Measurements from ENCODE around the gene TRIB2.

The TRIB2 gene

DNA sequence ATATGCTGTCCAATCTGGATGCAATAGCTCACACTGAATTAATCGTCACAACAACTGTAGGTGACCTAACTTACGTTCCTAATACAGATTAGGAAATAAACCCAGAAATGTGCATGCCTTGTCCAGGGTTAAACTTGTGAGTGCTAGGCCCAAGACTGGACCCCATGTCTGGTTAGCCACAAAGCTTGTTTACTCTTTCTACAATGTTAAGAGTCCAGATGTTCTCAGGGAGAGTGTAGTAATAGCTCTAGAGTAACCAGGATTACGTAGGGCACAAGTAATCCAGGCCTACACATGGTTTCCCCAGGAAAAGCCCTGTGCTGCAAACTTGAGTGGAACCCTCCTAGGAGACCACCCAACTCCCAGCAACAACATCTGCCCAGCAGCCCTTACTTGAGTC, 26.2 kb downstream of the TRIB2 start:
- DNase-seq (ENCODE audit: low spot score) = no peak

DNA sequence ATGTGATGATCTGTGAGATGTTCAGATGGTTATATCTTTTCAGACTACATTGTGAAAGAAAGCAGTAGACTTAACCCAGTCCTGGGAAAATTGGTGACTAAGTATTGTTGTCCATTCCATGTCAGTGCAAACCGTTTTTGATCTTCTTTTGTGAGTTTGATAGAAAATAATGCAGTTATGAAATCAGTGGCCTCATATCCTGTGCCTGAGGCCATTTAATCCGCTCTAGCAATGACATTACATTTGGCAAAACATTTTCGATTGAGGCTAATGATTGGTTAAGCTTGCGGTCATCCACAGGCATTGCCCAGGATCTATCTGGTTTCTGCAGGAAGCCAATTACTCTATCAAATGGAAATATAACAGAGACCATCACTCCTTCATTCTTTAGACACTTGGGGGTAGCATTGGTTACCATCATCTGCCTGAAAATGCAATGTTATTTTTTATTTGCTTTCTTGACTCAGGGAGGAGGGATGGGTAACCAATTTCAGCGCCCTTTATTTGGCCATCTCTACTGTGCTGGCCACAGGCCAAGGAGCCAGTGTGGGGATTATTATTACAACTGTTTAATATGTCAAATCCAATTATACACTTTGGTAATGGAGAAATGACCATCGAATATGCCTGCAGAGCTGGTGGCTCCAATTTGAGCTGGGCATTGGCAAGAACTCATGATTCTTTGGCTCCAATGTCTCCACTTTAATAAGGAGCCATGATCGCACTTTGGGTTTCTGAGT, 33.6 kb downstream of the TRIB2 start:
- DNase-seq (ENCODE audit: low spot score) = no peak

DNA sequence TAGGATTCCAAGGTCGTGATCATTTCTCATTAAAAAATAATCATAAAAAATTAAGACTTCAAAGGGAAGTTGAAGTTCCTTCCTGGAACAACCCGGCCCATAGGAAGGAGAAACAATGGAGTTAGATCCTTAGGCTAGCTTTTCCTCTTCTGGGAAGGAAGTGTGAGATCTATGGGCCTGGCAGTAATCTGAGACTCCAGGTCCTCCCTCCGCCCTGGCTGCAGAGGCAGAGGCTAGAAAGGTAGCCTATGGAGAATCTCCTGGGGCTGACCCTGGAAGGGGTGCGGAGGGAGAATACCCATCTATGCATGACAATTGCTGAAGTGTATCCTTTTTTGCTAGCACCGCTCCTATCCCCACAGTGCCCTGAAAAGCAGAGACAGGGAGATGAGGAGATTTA, 37.9 kb downstream of the TRIB2 start:
- DNase-seq (ENCODE audit: low spot score) = no peak

DNA sequence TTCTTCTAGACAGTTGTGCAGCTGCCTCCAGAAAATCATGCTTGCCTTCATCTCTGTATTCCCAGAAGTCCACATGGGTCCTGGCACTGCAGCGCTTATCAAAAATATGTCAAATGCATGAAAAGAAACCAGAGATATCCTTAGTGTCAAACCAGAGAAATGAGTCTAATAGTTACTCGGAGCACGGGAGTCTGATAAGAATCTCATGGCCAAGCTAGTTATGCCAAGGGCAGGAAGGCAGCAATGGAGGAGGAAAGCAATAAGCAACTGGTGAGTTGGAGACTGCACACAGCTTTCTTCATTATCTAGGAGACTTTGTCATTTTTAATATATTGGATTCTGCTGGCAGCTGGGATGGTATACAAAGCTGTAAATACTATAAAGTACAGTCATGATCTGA, 38.6 kb downstream of the TRIB2 start:
- no peak for DNase-seq (ENCODE audit: low spot score)

DNA sequence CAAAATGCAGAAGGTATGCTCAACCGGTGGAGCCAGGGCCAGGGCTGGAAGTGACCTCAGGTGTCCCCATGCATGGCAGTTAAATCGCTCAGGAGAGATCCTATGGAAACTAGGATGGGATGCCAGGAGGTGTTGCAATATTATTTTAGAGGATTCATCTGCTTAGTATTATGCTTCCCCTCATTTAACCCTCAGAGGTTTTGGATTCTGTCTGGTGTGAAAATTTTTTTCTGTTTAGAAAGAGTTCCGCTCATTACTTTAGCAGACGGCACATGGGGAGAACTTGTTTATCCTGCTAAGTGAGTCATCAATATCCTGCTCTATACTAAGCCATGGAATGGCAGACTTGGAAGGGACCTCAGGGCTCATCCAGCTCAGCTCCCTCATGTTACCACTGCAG, 42.5 kb downstream of the TRIB2 start:
- DNase-seq (ENCODE audit: low spot score) = no peak

DNA sequence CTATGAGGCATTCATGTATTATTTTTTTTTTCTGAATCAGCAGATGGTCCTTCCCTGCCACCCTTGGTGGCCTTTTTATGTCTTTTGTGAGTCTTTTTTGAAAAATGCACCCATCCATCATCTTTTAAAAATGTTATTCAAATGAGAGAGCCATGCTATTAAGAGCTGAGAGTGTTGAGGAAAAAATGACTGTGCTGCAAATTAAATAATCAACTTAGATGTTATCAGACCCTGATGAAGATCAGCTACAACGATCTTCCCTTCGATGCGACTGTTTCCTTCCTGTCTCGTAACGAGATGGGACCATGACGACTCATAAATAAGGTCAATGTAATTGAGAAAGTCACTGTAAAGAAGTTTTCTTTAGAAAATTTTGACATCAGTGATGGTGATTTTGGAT, 44.4 kb downstream of the TRIB2 start:
- DNase-seq (ENCODE audit: low spot score) = no peak

DNA sequence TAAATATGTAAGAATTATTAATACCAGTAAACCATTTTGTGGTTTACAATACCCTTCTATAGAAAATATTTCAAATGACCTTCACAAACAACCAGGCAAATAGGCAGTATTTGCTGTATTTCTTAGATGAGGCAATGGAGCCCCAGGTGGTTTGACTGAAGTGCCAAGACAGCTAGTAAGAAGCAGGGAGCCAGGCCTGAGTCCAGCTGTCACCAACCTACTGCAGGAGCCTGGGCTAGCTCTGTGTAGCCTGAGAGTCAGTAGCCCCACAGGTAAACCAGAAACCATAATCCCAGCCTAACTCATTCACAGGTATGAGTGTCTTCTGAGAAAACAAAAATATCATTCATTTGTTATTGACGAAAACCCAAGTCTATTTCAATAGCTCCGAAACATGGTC, 45.6 kb downstream of the TRIB2 start:
- no peak for DNase-seq (ENCODE audit: low spot score)

DNA sequence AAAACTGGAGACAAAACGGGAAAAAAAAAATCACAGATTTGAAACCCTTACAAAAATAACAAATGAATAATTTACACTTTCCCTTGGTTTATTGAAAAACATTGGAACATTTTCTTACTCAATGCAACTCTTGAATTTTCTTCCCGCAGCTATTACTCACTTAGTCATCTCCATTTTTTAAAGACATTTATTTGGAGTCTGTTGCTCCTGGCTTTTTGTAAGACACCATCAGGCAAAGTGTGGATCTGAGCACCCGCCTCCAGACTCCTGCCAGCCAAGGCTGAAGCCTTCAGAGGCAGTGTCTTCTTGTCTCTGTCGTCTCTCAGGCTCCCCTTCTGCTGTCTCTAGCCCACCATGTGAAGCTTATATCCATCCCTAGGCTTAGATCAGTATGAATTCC, 46.2 kb downstream of the TRIB2 start:
- DNase-seq (ENCODE audit: low spot score) = no peak

DNA sequence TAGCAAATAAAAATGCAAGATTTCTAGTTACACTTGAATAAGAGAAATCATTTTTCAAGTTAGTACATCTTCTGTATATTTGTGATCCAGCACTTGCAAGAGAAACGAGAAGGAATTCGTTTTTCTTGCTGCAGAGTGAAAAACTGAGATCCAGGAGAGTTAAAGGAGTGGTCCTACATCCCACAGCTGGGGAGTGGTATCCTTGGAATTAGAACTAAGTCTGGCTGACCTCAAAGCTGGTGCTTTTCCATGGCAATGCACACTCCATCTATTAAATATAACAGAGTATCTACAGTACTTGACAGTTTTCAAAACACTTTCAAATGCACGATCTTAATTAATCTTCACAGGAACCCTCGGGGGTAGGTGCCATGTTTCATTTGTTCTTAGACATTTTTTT, 46.8 kb downstream of the TRIB2 start:
- no peak for DNase-seq (ENCODE audit: low spot score)

DNA sequence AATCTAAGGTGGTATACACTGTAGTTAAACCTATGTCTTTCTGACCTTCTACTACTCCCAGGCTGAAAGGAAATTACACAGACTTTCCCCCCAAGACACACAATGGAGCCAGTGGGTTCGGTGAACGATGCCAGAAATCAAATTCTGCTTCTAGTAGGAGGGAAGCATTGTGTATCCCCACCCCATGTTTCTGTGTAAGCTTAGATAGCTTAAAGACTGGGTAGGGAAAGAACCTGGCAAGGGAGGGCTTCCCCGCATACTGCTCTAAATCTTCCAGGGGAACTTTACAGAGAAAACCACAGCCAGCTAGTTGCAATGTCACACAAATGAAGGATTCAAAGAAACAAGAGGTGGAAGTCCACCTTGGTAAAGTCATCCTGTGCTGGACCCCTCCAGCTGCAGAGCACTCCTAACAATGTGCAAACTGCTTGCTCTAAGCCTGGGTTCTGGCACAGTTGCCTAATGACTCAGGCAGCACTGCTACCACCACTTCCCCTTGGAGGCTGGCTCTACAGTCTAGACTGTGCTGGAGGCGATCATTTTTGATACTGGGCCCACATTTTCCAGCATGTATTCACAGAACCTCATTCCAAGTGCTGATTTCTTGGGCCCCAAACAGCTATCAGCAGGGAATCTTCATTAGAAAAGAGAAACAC, 47.5 kb downstream of the TRIB2 start:
- no peak for DNase-seq (ENCODE audit: low spot score)

DNA sequence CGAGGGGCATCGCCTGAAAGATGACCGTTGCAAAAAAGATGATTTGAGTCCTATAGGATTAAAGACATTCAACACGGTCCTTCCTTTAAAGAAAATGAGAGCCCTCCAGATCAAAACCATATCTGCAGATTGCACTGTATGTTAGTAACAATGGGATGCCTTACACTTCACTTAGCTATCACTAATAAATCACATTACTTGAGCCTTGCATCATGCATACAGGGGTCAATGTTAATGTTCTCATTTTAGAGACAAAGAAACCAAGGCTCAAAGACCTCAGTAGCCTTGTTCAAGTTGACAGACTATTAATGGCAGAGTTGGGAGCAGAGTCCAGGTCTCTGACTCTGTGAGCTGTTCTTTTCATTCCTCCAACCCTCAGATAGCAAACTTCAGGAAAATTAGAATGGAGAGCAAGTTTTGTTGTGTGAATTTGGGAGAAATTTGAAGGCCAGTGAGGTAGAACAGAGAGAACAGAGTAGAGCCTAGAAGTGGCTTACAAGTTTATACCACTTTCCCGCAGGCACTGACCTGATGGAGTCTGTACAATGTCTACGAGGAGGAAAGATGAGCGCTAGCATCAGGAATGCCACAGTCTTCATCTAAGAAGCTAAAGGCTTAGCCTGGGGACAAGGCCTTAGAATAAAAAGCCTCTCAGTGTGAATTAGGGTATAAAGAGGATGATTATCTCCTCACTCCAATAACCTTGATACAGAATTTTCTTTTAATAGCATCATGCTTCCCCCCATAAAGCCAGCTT, 48.3 kb downstream of the TRIB2 start:
- DNase-seq (ENCODE audit: low spot score) = no peak

DNA sequence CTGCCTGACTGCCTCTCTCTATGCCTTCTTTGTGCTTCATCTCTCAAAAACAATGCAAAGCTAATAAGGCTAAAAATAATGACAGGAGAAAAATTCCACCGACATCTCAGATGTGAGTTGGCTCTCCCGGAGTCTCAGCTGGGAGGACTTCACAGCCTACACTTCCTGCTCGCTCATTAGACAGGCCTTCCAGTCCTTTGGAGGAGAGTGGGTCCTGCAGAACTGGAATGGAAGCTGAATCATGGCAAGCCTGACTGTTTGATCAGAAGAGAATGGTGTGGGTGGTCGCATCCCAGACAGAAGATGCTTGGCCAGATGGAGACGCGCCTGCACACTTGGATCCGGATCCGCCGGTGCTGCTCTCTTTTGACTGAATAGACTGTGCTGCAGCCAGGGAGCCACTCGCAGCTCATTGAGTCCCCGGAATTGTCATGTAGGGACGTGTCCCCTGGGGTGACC, 49.7 kb downstream of the TRIB2 start:
- DNase-seq (ENCODE audit: low spot score) = no peak

DNA sequence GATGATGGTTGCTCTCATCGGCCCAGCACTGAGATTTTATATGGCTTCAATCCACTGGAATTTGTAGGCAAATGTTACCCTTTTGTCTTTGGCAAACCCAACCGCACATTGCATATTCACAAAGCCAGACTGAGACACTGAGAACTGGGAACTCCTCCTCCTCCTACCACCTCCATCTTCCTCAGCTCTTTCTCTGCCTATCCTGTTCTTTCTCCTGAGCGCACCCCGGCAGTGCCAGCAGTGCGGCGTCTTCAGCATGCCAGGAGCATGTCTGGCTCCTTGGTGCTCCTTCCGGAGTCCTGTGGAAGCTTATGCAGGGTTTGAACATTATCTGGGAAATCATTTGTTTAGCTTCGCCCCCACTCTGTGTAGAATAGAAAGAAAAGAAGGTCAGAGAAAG, 50.8 kb downstream of the TRIB2 start:
- no peak for DNase-seq (ENCODE audit: low spot score)

DNA sequence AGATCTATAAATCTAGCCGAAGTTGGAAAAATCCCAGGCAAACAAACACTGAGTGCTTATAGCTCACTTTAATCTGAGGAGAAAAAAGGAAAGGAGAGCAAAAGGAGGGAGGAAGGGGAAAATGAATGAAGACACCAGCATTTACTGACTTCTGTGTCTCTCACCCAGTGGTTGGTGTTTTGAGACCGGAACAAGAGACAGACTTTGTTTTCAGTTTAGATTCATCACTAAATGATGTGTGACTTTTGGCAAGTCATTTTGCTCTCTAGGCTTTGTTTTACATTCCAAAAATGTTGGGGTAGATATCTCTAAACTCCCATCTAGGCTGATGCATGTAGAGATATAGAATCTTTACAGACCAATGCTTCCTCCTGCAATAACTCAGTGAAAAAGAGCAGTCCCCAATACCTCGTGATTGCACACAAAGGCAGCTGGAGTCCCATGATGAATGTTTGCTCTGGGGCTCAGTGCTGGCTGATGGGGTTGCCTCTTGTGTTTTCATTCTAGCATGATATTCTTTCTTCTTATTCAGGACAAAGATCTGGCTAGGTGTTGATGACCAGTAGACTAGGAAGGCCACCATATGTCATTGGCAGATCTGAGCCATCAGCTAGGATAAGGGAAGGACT, 51.4 kb downstream of the TRIB2 start:
- DNase-seq (ENCODE audit: low spot score) = no peak

DNA sequence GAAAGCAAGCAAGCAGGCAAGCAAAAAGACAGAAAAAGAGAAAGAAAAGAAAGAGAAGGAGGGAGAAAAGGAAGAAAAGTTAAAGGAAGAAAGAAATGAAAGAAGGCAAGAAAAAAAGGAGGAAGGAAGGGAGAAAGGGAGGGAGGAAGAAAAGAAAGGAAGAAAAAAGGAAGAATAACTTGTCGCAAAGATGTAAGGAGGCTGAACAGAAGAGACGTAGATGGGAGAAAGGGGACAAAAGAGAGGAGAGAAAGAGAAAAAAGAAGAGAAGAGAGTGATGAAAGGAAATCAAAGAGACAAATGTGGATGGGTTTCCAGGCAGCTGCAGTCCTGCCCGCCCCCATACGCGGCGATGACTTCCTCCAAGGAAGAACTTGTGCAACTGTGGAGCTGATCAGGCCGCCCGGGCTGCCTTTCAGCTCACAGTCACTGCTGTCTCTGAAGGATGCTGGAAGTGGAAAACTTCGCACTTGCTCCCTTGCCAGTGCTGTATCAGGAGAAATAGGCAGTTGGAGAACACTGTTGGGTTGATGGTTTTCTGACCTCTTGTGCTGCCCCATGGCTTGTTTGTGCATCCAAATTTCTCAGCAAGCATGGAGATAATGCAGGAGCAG, 52.9 kb downstream of the TRIB2 start:
- no peak for DNase-seq (ENCODE audit: low spot score)

DNA sequence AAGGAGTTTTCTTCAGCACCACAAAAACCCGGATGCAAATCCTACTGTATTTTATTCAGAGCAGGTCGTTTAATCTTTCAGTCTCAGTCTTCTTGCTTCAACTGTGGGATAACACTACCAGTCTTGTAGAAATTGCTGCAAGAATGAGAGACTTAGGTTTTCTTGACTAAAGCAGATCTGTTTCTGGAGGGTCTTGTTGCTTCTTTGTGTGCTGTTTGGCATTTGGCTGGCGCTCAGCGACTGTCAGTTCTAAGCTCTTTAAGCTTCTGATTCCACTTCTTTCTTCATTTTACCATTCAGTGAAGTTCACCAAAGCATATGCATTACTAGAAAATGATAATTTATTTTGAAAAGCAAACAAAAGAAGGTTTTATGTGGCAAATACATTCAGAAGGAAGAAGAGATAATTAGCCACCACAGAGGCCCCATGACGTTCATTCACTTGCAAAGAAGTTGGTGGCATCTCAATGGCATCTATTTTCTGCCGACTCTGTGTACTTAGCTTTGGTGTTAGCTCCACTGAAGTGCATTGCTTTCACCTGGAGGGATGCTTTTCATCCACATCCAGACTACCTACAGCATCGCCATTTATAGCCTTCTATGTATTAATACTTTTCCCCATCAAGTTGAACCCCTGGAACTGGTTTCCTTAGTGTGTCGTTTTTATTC, 53.7 kb downstream of the TRIB2 start:
- no peak for DNase-seq (ENCODE audit: low spot score)

DNA sequence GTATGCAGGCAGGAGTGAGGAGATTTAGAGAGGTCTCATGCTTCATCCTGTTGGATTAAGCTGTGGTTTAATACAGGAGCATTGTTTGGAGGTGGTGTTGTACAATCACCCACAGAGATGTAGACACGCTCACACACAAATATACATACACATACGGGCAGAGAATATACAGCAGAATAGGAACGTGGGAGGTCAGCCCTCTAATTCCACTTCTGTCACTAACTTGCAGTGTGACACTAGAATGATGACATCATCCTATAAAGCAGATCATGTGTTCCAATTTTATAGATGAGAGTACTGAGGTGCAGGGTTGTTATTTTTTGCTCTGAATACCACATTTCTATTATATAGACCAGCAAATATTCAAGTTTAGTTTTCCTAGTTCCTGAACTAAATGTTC, 54.4 kb downstream of the TRIB2 start:
- no peak for DNase-seq (ENCODE audit: low spot score)

DNA sequence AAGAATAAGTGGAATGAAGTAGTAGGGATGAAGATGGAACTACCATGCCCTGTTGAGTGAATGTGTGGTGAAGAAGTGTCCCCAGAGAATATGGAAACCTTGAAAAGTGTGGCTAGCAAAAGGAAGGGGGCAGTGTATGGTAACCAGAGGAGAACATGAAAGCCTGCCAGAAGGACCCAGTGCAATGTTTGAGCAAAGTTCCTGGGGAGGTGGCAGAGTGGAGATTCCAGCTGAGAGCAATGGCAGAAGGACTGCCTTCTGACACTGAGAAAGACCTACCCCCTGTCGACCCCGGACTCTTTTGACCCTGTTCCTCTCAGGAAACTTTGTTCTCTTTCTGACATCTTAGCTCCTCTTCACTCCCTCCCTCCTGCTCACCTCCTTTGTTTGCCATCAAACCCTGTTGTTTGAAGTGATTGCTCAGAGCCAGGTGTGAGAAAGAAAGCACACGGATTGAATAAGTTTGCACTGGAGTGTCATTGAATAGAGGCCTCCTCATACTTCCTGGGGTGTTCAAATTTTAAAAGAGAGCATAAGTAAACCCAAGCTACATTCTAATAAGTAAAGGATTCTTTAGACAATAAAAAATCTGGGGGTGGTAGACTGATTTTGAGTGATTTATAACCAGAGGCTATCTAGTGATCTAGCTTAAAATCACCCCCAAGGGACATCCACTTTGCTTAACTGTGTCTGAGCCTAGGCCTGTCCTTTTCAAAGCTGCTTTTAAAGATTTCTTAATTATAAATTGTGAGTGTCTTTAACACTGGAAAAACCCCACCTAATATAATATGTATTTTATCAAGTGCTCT, 57.1 kb downstream of the TRIB2 start:
- DNase-seq (ENCODE audit: low spot score) = no peak

DNA sequence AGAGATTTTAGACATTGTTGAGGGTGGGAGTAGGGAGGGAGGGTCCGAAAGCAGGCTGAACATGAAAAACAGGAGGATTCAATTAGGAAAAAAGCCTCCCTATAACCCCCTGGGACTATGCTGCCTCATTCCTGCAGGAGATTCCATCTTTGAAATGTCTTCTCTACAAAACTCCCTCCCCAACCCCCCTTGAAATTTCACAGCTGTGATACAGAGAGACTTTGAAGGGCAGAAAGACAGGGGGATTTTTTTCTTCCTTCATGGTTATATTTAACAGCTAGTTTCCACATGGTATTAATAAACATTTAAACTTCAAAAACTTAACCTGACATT, 57.6 kb downstream of the TRIB2 start:
- DNase-seq (ENCODE audit: low spot score) = no peak

DNA sequence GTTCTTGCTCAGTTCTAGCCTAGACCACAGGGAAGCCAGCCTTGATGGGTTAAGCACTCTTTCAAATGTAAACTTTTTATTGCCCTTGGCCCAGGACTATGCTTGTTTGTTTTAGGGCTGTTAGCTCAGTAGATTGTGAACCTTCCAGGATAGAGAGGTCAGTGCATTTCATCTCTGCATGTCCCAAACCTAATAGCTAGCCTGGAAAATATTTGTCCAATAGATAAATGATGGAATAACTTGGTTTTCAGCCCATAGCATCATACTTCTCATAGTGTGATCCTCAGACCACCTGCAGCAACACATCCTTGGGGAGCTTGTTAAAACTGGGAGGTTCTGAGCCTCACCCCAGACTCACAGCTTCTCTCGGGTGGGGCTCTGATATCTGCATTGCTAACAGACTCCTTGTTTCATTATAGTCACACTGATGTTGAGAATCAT, 59.8 kb downstream of the TRIB2 start:
- no peak for DNase-seq (ENCODE audit: low spot score)

DNA sequence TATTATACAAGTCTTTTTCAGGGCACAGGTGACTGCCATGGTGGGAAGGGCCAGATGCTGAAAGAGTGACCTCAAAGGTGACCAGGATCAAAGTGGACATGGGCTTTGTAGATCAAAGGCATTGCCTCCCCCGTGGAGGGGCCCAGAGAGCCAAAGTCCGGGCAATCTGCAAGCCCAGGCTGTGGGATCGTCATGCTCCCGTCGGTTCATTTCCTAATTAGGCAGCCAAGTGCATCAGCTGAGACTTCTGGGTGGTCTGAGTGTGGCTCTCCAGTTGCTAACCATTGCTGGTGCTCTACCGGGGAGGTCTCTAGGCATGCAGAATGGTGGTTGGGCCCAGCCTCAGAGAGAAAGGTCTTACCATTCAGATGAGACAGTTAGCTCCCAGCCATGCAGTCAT, 61.6 kb downstream of the TRIB2 start:
- no peak for DNase-seq (ENCODE audit: low spot score)

Data from HuH-7 (cell line).